HG02970 (cell line): Measurements from ENCODE around the gene LY9.
"Not testable (repeated sequence)": the region's sequence is repeated elsewhere in the genome, so short reads cannot be mapped to it uniquely, and the experiment has no call there.

Source experiments
- ATAC-seq: cut with Tn5 transposase; IDR thresholded peaks from one replicate; pipeline ENCODE4 v1.9.1; 2021; ENCODE audit warnings: mild to moderate bottlenecking, moderate library complexity, moderate number of reproducible peaks; ENCODE audit not compliant: unreplicated experiment, low FRiP score

Gene LY9

GRCh38 chr1:160860840-160861505 lies 65.0 kb downstream of the LY9 start:
- no peak for ATAC-seq

DNA sequence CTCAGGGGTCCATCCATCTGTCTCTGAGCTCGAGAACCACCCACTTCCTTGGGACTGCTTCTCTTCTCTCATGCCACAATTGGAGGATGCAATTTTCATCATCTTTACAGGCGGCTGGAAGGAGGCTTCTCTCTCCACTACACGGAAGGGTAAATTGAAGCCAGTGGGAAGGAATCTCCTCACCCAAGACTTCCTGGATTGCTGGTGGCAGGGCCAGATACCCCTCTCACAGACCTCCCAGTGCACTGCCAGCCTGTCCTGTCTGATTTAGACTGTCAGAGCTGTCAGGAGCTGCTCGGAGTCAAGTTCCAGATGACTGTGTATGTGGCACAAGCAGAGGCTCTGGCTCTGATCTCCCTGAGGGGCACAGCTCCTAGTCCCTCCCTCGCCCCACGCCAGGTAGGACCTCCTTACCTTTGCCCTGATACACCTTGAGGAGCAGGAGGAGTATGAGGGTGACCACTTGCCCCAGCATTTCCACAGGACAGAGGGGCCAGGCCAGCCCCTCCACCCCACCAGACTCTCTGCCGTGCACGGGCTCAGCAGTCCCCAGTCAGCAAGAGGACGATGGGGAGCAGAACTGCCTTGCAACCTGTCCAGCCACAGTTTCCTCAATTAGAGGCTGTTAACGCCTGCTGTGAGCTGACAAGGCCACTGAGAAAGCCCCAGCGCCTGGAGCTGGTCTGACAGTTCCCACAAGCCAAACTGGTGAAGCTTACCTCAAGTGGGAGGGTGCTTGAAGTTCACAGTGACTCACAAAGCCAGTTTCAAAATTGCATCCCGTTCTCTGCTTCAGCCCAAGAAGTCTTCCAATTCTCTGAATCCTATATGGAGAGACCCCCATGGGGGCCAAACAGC lies 66.5 kb downstream of the LY9 start, which contains the start of gene CD244:
Gene CD244 (minus strand): TSS at position 685 of the 858 bp plus-strand sequence. CDS start 210 bp downstream, at position 475.
- ATAC-seq = no peak

DNA sequence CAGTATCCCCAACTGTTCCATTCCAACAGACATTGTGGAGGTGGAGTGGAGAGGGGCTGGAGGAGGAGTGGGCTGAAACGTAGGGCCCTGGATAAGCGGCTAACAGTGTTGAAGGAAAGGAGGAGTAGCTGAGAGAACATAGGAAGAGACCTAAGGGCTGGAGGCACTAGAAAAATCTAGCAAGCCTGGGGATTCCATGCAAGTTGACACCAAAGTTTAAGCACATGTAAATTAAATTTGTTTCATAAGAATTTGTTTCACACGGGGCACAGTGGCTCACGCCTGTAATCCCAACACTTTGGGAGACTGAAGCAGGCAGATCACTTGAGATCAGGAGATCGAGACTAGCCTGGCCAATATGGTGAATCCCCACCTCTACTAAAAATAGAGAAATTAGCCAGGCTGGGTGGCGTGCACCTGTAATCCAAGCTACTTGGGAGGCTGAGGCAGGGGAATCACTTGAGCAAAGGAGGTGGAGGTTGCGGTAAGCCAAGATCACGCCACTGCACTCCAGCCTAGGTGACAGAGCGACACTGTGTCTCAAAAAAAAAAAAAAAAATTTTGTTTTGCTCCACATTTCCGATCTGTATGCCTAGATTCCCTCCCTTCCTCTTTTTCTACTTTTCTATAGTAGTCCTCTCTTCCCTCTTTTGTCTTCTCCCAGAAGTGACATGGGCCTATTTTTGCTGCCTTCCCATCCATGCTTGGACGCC lies 67.2 kb downstream of the LY9 start:
- no peak for ATAC-seq

DNA sequence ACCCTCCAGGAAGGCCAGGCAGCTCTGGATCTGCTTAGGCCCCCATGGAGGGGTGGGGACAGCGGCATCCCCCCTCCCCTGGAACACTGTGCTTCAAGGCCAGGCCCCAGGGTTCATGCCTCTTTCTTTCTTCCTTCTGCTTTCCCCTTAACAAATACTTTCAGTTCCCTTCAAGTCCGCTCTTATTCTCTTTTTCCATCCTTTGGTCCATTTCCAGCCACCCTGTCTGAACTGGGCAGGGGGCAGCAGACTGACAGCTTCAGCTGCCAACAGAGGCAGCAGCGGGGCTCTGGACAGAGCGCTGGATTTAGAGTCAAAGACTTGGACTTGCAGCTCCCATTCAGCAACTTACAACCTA lies 67.8 kb downstream of the LY9 start:
- no peak for ATAC-seq

DNA sequence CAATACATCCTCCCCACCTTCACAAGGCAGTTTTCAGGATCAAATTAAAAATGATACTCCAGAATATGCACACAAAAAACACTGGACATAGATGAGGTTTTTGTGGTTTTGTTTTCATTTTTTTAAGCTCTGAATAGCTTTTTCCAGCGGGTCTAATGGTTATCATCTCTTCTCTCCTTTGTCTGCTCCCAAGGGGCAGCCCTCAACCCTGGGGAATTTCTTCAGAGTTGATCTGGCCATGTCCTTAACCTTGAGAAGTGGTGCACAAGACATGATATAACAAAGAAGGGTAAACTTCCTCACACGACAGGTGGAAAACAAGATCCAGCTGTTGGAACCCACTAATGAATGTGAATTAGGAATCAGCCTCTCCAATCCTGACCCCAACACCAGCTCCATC lies 68.2 kb downstream of the LY9 start:
- no peak for ATAC-seq

GRCh38 chr1:160865337-160865736 lies 69.4 kb downstream of the LY9 start:
- no peak for ATAC-seq

DNA sequence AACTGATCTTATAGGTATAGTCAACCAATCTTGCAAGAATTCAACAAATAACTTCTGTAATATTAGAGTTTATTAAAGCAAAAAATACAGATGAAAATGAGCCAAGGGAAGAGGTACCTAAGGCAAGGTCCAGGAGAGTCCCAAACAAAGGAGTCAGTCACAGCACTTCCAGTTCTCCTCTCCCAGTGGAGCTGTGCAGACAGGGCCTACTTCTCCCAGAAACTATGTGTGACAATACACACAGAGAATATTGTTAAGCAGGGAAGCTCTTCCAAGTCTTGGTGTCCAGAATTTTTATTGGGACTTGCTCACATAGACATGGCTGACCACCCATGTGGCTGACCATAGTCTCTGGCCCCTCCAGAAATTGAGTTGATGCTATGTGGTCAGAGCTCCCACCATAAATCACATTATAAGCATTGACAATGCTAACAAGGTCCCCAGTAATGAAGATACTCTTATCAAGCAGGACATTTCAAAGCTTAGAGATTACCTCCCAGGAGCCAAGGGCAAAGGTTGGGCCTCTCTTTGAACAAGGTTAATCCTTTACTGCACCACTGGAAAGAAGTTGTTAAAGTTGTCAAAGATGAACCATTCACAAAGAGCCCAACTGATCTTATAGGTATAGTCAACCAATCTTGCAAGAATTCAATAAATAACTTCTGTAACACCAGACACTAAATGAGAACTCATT lies 70.2 kb downstream of the LY9 start:
- ATAC-seq = no peak

- no peak for ATAC-seq
Measured at GRCh38 chr1:160866695-160867260, 70.8 kb downstream of the LY9 start.

DNA sequence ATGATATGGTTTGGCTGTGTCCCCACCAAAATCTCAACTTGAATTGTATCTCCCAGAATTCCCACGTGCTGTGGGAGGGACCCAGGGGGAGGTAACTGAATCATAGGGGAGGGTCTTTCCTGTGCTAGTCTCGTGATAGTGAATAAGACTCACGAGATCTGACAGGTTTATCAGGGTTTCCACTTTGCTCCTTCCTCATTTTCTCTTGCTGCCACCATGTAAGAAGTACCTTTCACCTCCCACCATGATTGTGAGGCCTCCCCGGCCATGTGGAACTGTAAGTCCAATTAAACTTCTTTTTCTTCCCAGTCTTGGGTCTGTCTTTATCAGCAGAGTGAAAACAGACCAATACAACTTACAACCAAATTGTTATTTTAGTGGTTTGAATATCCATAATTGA lies 71.7 kb downstream of the LY9 start:
- ATAC-seq = not testable (repeated sequence)

- no peak for ATAC-seq
Measured at GRCh38 chr1:160868141-160868540, 72.2 kb downstream of the LY9 start.

GRCh38 chr1:160874935-160875334 lies 79.0 kb downstream of the LY9 start:
- ATAC-seq = no peak

DNA sequence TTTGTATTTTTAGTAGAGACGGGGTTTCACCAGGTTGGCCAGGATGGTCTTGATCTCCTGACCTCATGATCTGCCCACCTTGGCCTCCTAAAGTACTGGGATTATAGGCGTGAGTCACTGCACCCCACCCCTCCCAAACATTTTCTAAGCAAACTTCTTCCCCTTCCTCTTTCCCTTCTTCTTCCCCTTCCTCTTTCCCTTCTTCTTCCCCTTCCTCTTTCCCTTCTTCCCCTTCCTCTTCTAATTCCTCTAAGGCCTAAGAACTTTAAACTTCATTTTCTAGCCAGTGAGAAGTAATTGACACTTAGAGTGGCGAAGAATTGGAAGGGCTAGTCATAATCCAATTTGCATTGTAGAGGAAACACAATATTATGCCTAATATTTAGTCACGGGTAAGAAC lies 79.6 kb downstream of the LY9 start:
- not testable (repeated sequence) for ATAC-seq

DNA sequence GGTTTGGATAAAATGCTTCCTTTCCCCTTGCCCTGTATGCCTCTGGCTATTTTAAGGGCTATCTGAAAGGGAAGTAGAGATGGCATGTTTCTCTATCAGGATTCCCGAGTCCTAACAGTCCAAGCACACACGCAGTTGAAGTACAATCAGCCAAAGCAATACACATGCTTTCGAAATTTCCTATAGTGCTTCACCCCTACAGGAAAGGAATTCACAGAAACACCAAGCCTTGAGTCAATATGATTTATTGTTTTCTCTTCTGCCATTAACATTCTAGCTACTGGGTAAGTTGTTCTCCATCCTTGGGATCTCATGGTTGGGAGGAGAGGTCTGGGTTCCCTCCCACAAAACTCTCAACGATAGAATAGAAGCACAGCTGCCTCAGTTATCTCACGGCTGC lies 80.3 kb downstream of the LY9 start:
- no peak for ATAC-seq

GRCh38 chr1:160877221-160877620 lies 81.2 kb downstream of the LY9 start:
- ATAC-seq = no peak
